Lower leg skin (tissue), 4 donors: ENCODE results near the gene ZFYVE21. TPM values are rescaled to one million over a fixed set of nuclear protein-coding genes. Genes with fewer than 3 reads are reported as not detected.

Source experiments
- DNase-seq, 2 donors: peaks; one replicate each; pipeline ENCODE4 v3.0.0-alpha.2; 2019; ENCODE audit warnings: low spot score in 2 of 2
- H3K4me3 ChIP-seq: fragments of 200-600 bp; sonication (generic); 2 replicates; pipeline ENCODE4 v1.5.1; 2017; ENCODE audit warnings: mild to moderate bottlenecking, low read depth; ENCODE audit not compliant: poor library complexity, severe bottlenecking
- POLR2A ChIP-seq, 2 donors: fragments of 450-650 bp; IDR thresholded peaks; one replicate each; pipeline ENCODE4 v1.6.1; 2016 to 2017; ENCODE audit warnings: antibody characterized with exemption in 2 of 2, mild to moderate bottlenecking in 1 of 2, moderate library complexity in 1 of 2
- WGBS, 2 donors: methylation state at CpG; one replicate each; pipeline ENCODE4 v1.1.5; 2018; 5-methylcytosine and 5-hydroxymethylcytosine counted together
- intact Hi-C: fragments of 100-400 bp; cut with DNase I; formaldehyde crosslinking; loops from one replicate; pipeline ENCODE4 v1.15.0; 2023; ENCODE audit warnings: low total_unique reads
- total RNA-seq, 4 donors: library from RNA; depleted of rRNA; stranded (reverse); fragments of >200 nt; gene quantifications; one replicate each; pipeline ENCODE4 v1.1.0, GENCODE V29; 2016
- TF ChIP-seq, protein P1 (sequence below), 3 donors: fragments of 450-650 bp; IDR thresholded peaks; one replicate each; pipeline ENCODE4 v1.5.1; 2016; ENCODE audit warnings: antibody characterized with exemption in 3 of 3, mild to moderate bottlenecking in 3 of 3, moderate library complexity in 2 of 3

The ZFYVE21 gene
- total RNA-seq, 4 donors from 2014 or later, result 133 to 269 (median 154) TPM

DNA sequence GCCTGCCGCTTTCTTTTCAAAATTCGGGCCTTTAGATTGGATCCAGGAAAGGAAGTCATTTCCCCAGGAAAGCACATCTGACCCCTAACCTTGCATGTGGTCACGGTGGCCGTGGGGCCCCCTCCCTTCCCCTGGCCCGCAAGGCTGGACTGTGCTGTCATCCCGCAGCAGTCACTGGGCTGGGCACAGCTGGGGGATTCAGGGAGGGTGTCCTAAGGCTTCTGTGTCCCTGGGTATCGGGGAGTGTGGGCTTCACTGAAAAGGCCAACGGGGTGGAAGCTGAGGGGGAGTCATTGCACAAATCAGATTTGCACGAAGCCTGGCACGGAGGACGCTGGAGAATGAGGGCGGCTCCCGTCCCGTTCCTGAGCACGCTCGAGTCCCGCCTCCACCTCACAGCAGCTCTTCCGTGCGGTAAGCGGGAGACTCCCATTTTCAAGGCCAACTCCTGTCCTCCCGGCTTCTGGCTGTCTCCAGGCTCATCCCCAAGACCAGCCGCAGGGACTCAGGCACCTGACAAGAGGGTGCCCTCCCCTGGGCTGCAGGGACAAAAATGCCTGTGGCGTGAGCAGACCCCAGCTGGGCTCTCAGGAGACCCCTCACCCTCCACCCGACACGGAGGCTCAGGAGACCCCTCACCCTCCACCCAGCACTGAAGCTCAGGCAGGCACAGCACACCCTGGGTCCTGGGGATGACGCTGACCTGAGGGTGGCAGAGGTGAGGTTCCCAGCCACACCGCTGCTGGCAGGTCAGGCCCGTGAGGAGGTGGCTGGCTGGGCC lies 9.9 kb upstream of the ZFYVE21 start:
- intact Hi-C loops, result loop anchor here (10.0 kb wide), 1 partner anchor 131 kb away; no protein-coding TSS in a partner anchor
- DNase-seq, result no peak
- WGBS, 2 donors, result 73 to 86% methylated on average over 22 to 28 of the region's 28 CpGs
- TF ChIP-seq POLR2A (IDR thresholded peaks at IDR 0.05), result no peak
- TF ChIP-seq, protein P1, sequence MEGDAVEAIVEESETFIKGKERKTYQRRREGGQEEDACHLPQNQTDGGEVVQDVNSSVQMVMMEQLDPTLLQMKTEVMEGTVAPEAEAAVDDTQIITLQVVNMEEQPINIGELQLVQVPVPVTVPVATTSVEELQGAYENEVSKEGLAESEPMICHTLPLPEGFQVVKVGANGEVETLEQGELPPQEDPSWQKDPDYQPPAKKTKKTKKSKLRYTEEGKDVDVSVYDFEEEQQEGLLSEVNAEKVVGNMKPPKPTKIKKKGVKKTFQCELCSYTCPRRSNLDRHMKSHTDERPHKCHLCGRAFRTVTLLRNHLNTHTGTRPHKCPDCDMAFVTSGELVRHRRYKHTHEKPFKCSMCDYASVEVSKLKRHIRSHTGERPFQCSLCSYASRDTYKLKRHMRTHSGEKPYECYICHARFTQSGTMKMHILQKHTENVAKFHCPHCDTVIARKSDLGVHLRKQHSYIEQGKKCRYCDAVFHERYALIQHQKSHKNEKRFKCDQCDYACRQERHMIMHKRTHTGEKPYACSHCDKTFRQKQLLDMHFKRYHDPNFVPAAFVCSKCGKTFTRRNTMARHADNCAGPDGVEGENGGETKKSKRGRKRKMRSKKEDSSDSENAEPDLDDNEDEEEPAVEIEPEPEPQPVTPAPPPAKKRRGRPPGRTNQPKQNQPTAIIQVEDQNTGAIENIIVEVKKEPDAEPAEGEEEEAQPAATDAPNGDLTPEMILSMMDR (IDR thresholded peaks at IDR 0.05), result no peak
- no peak overlapping the region for H3K4me3 ChIP-seq

DNA sequence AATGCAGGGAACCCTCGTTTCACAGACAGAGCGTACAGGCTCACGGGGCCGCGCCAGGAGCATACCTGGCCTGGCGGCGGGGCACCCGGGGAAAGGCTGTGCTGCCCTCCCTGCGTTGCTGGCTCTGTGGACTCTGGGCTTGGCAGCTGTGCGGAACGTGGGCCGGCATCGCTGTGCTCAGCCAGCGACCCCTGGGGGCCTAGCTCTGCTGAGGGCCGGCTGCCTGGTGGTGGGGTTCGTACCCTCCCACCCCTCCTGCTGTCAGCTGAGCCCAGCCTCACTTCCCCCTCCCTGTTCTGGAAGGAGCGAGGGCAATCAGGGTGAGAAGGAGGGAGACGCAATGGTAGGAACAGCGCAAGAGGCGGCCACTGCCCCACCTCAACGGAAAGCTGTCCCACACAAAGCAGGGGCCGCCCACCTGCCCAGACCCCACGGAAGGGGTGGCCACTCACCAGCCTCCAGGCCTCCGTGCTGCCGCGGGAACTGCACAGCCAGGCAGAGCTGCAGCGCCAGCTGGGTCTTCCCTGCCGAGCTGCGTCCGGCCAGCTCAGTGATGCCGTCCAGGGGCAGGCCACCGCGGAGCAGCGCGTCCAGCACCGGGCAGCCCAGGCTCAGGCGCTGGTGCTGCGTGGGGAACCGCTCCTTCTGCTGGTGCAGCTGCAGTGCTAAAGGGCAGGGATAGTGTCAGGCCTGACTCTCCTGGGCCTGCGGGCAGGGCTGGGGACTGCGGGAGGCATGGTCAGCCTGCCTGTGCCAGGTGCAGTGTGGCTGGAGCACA lies 8.9 kb upstream of the ZFYVE21 start:
- no peak for DNase-seq
- no peak overlapping the region for H3K4me3 ChIP-seq
- intact Hi-C loops, result loop anchor here (10.0 kb wide), 1 partner anchor 132 kb away; no protein-coding TSS in a partner anchor
- TF ChIP-seq, protein P1 (IDR thresholded peaks at IDR 0.05), result no peak
- no peak for TF ChIP-seq POLR2A (IDR thresholded peaks at IDR 0.05)
- 85 to 92% methylated on average over 37 to 41 of the region's 41 CpGs for WGBS, 2 donors

DNA sequence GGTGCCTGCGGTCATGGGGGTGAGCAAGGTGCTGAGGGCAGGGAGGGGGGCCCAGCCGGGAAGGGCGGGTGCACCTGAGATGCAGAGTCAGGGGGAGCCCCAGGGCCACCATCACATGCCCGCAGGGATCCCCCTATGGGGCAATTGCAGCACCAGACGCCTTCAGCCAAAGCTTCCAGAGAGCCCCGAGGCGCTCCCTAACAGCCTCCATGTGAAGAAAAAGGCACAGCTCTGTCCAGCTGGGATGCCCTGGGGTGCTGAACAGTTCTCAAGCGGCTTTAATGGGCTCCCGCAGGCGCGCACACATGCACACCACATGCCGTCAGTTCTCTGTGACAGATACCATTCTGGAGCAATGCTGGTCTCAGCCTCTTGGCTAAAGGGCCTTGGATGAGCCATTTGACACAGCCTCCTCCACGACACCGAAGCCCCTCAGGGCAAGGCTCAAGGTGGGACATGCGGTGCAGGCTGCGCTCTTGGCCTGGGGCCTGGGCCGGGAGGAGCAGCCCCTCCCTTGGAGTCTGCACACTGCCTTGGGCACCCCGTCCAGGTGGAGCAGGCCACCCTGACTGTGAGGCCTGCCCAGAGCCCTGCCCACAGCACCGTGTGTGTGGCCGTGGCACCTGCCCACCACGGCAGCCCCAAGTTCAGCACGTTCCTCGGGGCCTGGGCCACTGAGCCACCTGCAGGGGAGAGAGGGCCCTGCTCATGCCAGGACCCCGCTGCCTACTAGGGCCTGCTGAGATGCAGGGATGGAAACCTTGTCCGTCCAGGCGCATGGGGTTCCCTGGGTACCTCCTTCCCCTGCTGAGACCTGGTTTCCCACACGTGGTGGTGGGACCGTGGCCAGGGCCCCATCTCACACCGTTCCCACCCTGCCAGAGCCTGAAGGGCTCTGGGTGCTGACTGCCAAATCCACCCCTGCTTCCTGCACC lies 8.0 kb upstream of the ZFYVE21 start:
- TF ChIP-seq POLR2A (IDR thresholded peaks at IDR 0.05), result no peak
- TF ChIP-seq, protein P1 (IDR thresholded peaks at IDR 0.05), result no peak
- intact Hi-C loops, result loop anchor here (10.0 kb wide), 1 partner anchor 133 kb away; no protein-coding TSS in a partner anchor
- DNase-seq, result no peak
- H3K4me3 ChIP-seq, result no peak overlapping the region
- 57 to 59% methylated on average over 15 to 23 of the region's 29 CpGs for WGBS, 2 donors

DNA sequence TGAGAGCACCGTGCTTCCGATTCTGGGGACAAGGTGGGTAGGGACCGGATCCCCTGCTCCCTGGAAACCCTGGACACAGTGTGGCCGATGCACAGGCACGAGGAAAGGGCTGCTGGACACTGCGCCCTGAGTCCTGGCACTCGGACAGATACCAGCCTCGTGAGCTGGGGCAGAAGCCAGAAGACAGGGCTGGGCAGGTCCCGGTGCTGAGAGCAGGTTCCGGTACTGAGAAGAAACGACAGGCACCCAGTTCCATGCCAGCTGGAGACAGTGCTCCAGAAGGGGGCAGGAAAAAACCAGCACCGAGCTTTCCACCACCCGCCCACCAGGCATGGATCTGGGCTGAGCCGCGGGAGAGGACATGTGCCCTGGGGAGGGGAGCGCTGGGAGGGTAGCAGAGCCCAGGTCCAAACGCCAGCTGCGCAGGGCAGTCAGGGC lies 6.8 kb upstream of the ZFYVE21 start:
- 39 to 43% methylated on average over 17 to 18 of the region's 18 CpGs for WGBS, 2 donors
- no peak overlapping the region for H3K4me3 ChIP-seq
- intact Hi-C loops, result loop anchor here (10.0 kb wide), 1 partner anchor 134 kb away; no protein-coding TSS in a partner anchor
- DNase-seq, result no peak
- TF ChIP-seq POLR2A (IDR thresholded peaks at IDR 0.05), result no peak
- TF ChIP-seq, protein P1 (IDR thresholded peaks at IDR 0.05), result no peak

DNA sequence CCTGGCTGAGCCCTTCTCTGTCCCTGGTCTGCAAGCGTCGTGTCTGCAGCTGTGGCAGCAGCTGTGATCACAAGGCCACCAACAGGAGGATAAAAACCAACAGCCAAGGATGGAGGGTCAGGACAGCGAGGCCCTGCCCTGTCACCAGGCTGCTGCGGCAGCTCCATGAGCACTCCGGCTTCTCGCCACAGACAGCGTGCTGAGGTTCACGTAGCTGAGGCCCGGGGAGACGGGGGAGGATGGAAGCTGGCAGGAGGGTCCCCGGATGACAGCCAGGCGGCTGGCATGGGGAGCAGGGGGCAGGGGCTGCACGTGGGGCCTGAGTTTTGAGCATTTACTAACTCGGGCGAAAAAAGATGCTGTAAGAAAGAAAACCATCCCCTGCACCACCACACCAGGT lies 5.8 kb upstream of the ZFYVE21 start:
- intact Hi-C loops, result loop anchor here (10.0 kb wide), 1 partner anchor 135 kb away; no protein-coding TSS in a partner anchor
- TF ChIP-seq POLR2A (IDR thresholded peaks at IDR 0.05), result no peak
- TF ChIP-seq, protein P1 (IDR thresholded peaks at IDR 0.05), result no peak
- no peak overlapping the region for H3K4me3 ChIP-seq
- 70 to 82% methylated on average over 14 to 15 of the region's 15 CpGs for WGBS, 2 donors
- DNase-seq, result no peak
